GM18507 (cell line): ENCODE data around the gene ADAMTS8.

ENCODE experiments used
- DNase-seq: peaks from one replicate; pipeline ENCODE4 v3.0.0; 2011; ENCODE audit warnings: low read depth; ENCODE audit not compliant: insufficient read length; ENCODE audit errors: extremely low spot score
- FAIRE-seq: peaks from 2 replicates; lab custom pipeline; 2011; peaks lifted over from hg19 to GRCh38; lab: Jason Lieb, UNC

ADAMTS8 gene

DNA sequence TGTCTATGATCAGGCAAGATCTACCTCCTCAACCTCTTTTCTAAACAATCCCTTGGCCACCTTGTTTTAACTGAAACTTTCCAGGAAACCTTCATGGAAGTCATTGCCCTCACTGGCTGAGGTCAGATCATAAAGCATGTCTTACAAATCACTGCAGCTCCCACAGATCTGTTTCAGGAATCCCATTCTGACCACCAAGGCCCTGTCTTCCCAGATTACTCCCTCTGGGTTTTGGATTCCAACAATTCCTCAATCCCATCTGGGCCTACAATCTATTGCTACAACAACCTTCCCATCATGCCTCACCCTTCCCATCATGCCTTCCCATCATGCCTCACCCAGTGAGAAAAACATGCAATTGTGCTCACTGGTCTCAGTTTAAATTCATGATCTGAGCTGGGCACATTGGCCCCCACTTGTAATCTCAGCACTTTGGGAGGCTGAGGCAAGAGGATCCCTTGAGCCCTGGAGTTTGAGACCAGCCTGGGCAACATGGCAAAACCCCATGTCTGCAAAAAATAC, 35.9 kb upstream of the ADAMTS8 start:
- DNase-seq (no peak), FAIRE-seq (no peak)

DNA sequence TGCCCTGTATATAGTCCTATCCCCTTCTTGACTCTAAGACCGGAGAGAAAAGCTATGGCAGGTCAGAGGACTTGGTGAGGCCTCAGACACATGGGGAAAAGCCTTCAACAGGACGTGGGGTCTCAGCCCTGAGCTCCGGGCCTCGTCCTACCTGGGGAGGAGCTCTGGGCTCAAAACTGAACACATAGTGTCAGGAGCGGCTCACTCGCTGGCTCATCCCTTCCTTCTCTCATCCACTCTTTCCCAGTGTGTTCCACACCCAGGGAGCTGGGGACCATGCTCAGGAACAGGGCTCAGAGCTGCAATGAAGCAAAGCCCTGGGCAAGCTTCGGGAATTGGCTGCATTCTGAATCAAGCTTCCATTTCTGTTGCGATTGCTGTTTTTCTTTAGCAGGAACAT, 34.5 kb upstream of the ADAMTS8 start:
- DNase-seq, result no peak
- FAIRE-seq, result no peak

- FAIRE-seq (no peak), DNase-seq (no peak)
Observed at GRCh38 chr11:130462101-130462885, 33.9 kb upstream of the ADAMTS8 start.

DNA sequence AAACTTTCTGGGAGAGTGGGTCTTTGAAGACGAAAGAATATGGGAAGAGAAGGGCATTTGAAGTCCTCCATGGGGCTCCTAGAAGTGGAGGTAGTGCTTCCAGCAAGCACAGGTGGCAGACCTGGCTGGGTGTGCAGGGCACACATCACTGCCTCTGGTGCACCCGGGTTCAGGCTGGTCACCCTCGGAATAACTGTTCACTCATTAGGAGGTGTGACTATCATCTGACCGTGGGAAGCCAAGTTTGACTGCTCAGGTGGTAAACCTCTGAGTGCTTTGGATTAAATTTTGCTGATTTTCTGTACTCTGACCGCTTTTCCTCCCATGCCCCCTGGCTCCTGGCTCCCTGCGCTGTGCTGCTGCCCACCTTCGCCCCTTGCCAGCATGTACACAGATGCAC, 31.1 kb upstream of the ADAMTS8 start:
- no peak for FAIRE-seq

DNA sequence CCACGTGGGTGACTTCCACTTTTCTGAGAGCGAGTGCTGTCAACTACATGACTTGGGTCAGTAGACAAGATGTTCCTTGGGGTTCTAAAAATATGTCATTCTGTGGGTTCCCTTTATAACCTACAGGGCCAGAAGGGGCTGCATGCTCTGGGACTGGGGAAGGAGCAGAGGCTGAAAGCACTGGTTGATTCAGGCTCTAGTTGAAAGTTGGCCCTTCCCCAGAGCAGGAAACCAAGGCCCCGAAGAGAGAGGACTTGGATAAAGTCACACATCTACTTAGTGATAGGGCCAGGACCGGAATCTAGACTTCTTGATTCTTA, 30.0 kb upstream of the ADAMTS8 start:
- DNase-seq, result no peak
- no peak for FAIRE-seq

More for the DNA sequence above, 31.1 kb upstream of the ADAMTS8 start:
- DNase-seq, result no peak

- no peak for FAIRE-seq
- DNase-seq, result no peak
Observed at GRCh38 chr11:130457623-130458409, 29.4 kb upstream of the ADAMTS8 start.

GRCh38 chr11:130456286-130456685, 27.9 kb upstream of the ADAMTS8 start:
- DNase-seq (no peak), FAIRE-seq (no peak)

GRCh38 chr11:130455483-130456127, 27.2 kb upstream of the ADAMTS8 start:
- DNase-seq, result no peak
- no peak for FAIRE-seq

DNA sequence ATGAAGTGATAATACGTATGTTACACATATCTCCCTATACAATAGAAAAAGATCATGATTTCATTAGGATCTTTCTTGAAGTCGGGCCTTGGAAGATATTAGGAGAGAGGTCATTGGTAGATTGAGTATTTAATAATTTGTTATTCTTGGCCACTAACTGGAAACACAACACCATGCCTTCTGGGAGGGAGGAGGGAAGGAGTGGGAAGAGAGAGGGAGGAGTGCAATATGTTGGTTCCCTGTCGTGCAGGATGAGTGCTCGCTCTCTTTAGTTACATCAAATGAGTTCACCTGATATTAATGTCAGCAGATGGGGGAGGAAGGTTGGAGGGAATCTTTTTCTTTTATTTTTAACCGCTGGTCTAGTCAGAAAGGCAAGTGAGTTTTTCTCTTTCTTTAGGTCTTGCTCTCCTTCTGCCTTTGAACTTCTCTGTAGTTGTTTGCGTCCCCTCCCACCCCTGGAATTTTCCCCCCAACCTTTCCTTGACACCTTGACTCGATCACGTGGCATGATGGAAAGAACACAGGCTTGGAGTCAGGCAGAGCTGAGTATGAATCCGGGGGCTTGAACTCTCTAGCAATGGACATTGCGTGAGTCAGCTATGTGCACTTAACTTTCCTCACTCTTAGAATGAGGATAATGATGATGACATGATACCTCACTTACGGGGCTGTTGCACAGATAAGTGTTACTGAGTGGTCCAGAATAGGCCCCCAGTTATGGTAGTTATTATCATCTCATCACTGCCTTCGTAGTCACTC, 26.3 kb upstream of the ADAMTS8 start:
- DNase-seq (no peak), FAIRE-seq (no peak)

- no peak for DNase-seq
- no peak for FAIRE-seq
Observed at GRCh38 chr11:130452940-130453339, 24.5 kb upstream of the ADAMTS8 start.

DNA sequence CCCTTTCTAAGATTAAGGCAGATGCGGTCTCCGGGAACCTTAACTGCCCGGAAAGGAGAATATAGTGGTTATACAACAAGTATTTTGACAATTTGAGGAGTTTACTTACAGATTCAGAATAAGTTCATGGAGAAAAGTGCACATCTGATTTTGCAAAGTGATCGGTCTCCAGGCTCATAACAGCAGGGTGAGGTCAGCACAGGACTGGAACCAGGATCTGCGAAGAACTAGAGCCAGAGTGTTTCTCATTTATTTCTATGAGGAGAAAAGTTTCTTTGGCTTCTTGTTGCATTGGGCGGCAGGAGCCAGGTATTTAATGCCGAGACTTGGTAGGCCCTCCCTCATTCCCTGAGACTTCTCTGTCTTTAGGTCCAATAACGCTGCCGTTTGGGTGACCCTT, 23.8 kb upstream of the ADAMTS8 start:
- FAIRE-seq, result no peak
- DNase-seq, result no peak

GRCh38 chr11:130451231-130452019, 23.0 kb upstream of the ADAMTS8 start:
- FAIRE-seq (no peak), DNase-seq (no peak)

- DNase-seq (no peak), FAIRE-seq (no peak)
Observed at GRCh38 chr11:130449996-130450769, 21.8 kb upstream of the ADAMTS8 start.

- FAIRE-seq (no peak), DNase-seq (no peak)
Observed at GRCh38 chr11:130449310-130449990, 21.0 kb upstream of the ADAMTS8 start.

DNA sequence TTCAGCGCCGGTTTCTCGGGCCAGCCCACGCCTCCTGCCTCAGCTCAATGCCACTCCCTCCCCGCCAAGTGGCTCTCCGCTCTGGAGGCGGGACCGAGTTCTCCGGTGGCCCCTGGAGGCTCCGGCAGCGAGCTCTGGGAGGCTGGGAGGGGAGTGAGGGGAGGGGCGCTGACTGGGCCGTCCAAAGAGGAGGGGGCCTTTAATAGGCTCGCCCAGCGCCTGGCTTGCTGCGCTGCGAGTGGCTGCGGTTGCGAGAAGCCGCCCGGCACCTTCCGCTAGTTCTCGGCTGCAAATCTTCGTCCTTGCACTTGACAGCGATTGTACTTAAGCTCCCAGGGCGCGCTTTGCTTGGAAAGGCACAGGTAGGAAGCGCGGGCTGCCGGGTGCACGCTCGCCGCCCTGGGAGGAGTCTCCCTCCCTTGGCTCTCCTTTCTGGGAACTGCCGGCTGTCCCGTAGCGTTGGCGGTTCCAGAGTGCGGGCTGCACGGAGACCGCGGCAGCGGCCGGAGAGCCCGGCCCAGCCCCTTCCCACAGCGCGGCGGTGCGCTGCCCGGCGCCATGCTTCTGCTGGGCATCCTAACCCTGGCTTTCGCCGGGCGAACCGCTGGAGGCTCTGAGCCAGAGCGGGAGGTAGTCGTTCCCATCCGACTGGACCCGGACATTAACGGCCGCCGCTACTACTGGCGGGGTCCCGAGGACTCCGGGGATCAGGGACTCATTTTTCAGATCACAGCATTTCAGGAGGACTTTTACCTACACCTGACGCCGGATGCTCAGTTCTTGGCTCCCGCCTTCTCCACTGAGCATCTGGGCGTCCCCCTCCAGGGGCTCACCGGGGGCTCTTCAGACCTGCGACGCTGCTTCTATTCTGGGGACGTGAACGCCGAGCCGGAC, 20.3 kb upstream of the ADAMTS8 start, which contains the start of gene ADAMTS15:
Gene ADAMTS15, plus strand, starts transcription at position 230 of the 894 bp plus-strand sequence. Its CDS starts 329 bp downstream, at position 559.
- FAIRE-seq (no peak), DNase-seq (no peak)

GRCh38 chr11:130448039-130448415, 19.6 kb upstream of the ADAMTS8 start:
- no peak for FAIRE-seq
- DNase-seq, result no peak

DNA sequence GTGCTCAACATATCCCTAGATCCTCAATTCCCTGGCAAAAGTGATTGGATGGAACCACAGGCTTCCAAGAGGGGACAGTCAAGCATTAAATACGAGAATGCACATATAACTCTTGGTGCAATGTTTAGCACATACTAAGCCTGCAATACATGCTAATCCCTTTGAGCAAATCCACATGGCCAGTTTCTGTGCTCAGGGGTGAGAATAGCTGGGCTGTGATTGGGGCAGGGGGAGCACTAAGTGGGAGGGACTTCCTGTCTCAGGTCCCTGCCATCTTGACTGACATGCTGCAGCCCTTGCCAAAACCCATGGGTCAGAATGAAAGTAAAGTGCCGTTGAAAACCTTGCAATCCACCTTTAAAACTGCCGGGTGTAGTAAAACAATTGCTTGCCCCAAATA, 17.4 kb upstream of the ADAMTS8 start:
- DNase-seq (no peak), FAIRE-seq (no peak)
